Neuronal stem cell (in vitro differentiated cells): ENCODE measurements around the gene SLC35A4.

ENCODE experiments used
- DNase-seq: peaks from one replicate; pipeline ENCODE4 v3.0.0-alpha.2; 2013; ENCODE audit warnings: low spot score
- H2AFZ ChIP-seq: one replicate; pipeline ENCODE4 v1.6.1; 2013; ENCODE audit warnings: mild to moderate bottlenecking, low read length, inconsistent platforms
- H2AK5ac ChIP-seq: 2 replicates; pipeline ENCODE4 v1.6.1; 2013; ENCODE audit warnings: low read depth, mild to moderate bottlenecking, inconsistent platforms, low read length, moderate library complexity, mixed read lengths
- H2BK120ac ChIP-seq: 2 replicates; pipeline ENCODE4 v1.6.1; 2013; ENCODE audit warnings: low read depth, mild to moderate bottlenecking, inconsistent platforms, low read length, moderate library complexity, mixed read lengths
- H2BK12ac ChIP-seq: one replicate; pipeline ENCODE4 v1.6.1; 2013; ENCODE audit warnings: low read length, inconsistent platforms
- H2BK15ac ChIP-seq: 2 replicates; pipeline ENCODE4 v1.6.1; 2013; ENCODE audit warnings: mild to moderate bottlenecking, low read length, inconsistent platforms, mixed read lengths
- H2BK5ac ChIP-seq: one replicate; pipeline ENCODE4 v1.6.1; 2013; ENCODE audit warnings: inconsistent platforms, mild to moderate bottlenecking, low read length, moderate library complexity
- H3K14ac ChIP-seq: one replicate; pipeline ENCODE4 v1.6.1; 2013; ENCODE audit warnings: low read length, inconsistent platforms
- H3K18ac ChIP-seq: 2 replicates; pipeline ENCODE4 v1.6.1; 2013; ENCODE audit warnings: low read length, inconsistent platforms
- H3K23ac ChIP-seq: 2 replicates; pipeline ENCODE4 v1.6.1; 2013; ENCODE audit warnings: low read depth, mild to moderate bottlenecking, mixed read lengths, low read length, inconsistent platforms; ENCODE audit not compliant: poor library complexity
- H3K27ac ChIP-seq: replicated peaks from 3 replicates; pipeline ENCODE4 v1.5.1; 2013; ENCODE audit warnings: low read length, inconsistent platforms
- H3K27me3 ChIP-seq, 3 experiments: 2 replicates each; pipeline ENCODE4 v1.6.1; 2013; ENCODE audit warnings: low read length in 3 of 3, mild to moderate bottlenecking in 2 of 3, inconsistent platforms in 1 of 3, low read depth in 1 of 3, mixed read lengths in 1 of 3, moderate library complexity in 1 of 3; ENCODE audit not compliant: control insufficient read depth in 3 of 3, insufficient read depth in 3 of 3
- H3K36me3 ChIP-seq, 2 donors: replicated peaks in 1 of 2; 2 replicates each; pipeline ENCODE4 v1.6.1; 2013; ENCODE audit warnings: low read length in 2 of 2; ENCODE audit not compliant: control insufficient read depth in 2 of 2, insufficient read depth in 2 of 2
- H3K4ac ChIP-seq: 2 replicates; pipeline ENCODE4 v1.6.1; 2013; ENCODE audit warnings: inconsistent platforms, mild to moderate bottlenecking, low read length, moderate library complexity
- H3K4me1 ChIP-seq, 2 donors: 1 replicate in 1 of 2; 2 replicates in 1 of 2; pipeline ENCODE4 v1.6.1; 2013; ENCODE audit warnings: low read length in 2 of 2, low read depth in 1 of 2; ENCODE audit not compliant: control insufficient read depth in 2 of 2, insufficient read depth in 1 of 2
- H3K4me2 ChIP-seq: one replicate; pipeline ENCODE4 v1.6.1; 2013; ENCODE audit warnings: mild to moderate bottlenecking, low read length, inconsistent platforms; ENCODE audit not compliant: insufficient read depth, poor library complexity, severe bottlenecking
- H3K4me3 ChIP-seq, 2 donors: 2 replicates each; pipeline ENCODE4 v1.5.1; 2013; ENCODE audit warnings: low read length in 2 of 2, mild to moderate bottlenecking in 2 of 2, inconsistent platforms in 1 of 2, moderate library complexity in 1 of 2
- H3K79me1 ChIP-seq: one replicate; pipeline ENCODE4 v1.6.1; 2013; ENCODE audit warnings: low read depth, mild to moderate bottlenecking, inconsistent platforms, low read length, moderate library complexity
- H3K9ac ChIP-seq: one replicate; pipeline ENCODE4 v1.6.1; 2013; ENCODE audit warnings: mild to moderate bottlenecking, low read depth, low read length, inconsistent platforms; ENCODE audit not compliant: poor library complexity
- H3K9me3 ChIP-seq, 2 donors: replicated peaks in 1 of 2; 2 replicates each; pipeline versions ENCODE3 to v1.6.1; 2013; ENCODE audit warnings: low read length in 2 of 2, mild to moderate bottlenecking in 2 of 2, inconsistent platforms in 1 of 2, low read depth in 1 of 2, mixed read lengths in 1 of 2, moderate library complexity in 1 of 2; ENCODE audit not compliant: control insufficient read depth in 2 of 2, insufficient read depth in 1 of 2
- H4K8ac ChIP-seq: one replicate; pipeline ENCODE4 v1.6.1; 2013; ENCODE audit warnings: low read depth, mild to moderate bottlenecking, inconsistent platforms, low read length, moderate library complexity
- H4K91ac ChIP-seq: one replicate; pipeline ENCODE4 v1.6.1; 2013; ENCODE audit warnings: low read length, low read depth, mild to moderate bottlenecking, inconsistent platforms; ENCODE audit not compliant: poor library complexity
- WGBS, 2 donors: extraction: QIAGEN DNeasy Blood & Tissue Kit; methylation state at CpG; one replicate each; pipeline ENCODE4 v1.1.7; 2013; ENCODE audit warnings: missing lambda C conversion rate in 2 of 2, mixed read lengths in 1 of 2; ENCODE audit not compliant: insufficient read length in 2 of 2, insufficient replicate concordance in 1 of 2; ENCODE audit errors: extremely low coverage in 2 of 2; 5-methylcytosine and 5-hydroxymethylcytosine counted together

SLC35A4 gene

GRCh38 chr5:140594169-140594568 is 29.5 kb downstream of the SLC35A4 start:
- Histone ChIP-seq H3K18ac (no peak overlapping the region), H2BK15ac (no peak overlapping the region), H3K4me2 (no peak overlapping the region), H3K9ac (peak overlapping the region; percentile 3), H2BK5ac (no peak overlapping the region), H3K4me3 (peak overlapping the region in 1 of 2 donors; percentile 64), H3K27ac (no peak overlapping the region), H3K14ac (no peak overlapping the region), H2BK120ac (no peak overlapping the region), H2BK12ac (no peak overlapping the region), H3K9me3 (no peaks in the 10 kb centered on the region), H3K23ac (no peak overlapping the region), H3K79me1 (no peaks in the 10 kb centered on the region), H3K27me3 (peaks cover 0 to 9% (median 0%) of the 10 kb centered on the region in 3 experiments), H2AK5ac (peak overlapping the region; percentile 56), H3K4me1 (peaks cover 0 to 1% of the 10 kb centered on the region in 2 donors), H2AFZ (no peak overlapping the region), H4K91ac (no peak overlapping the region), H4K8ac (no peak overlapping the region), H3K36me3 (no peaks in the 10 kb centered on the region), H3K4ac (no peak overlapping the region)
- DNase-seq: no peak
- no CpG with 5 or more reads among the region's 6 CpGs for WGBS, 2 donors

GRCh38 chr5:140595538-140596300 is 31.1 kb downstream of the SLC35A4 start:
- Histone ChIP-seq H3K4me1 (no peaks in the 10 kb centered on the region), H2AFZ (no peak overlapping the region), H3K14ac (no peak overlapping the region), H3K79me1 (no peaks in the 10 kb centered on the region), H4K91ac (no peak overlapping the region), H3K27me3 (peaks cover 0 to 6% (median 0%) of the 10 kb centered on the region in 3 experiments), H2AK5ac (no peak overlapping the region), H3K27ac (no peak overlapping the region), H2BK12ac (no peak overlapping the region), H4K8ac (no peak overlapping the region), H3K4ac (no peak overlapping the region), H3K9ac (no peak overlapping the region), H3K4me3 (no peak overlapping the region), H2BK15ac (no peak overlapping the region), H3K9me3 (no peaks in the 10 kb centered on the region), H2BK5ac (no peak overlapping the region), H2BK120ac (no peak overlapping the region), H3K36me3 (no peaks in the 10 kb centered on the region), H3K18ac (no peak overlapping the region), H3K23ac (no peak overlapping the region), H3K4me2 (no peak overlapping the region)
- DNase-seq: no peak
- no CpG with 5 or more reads among the region's 5 CpGs for WGBS, 2 donors

GRCh38 chr5:140596321-140596741 is 31.7 kb downstream of the SLC35A4 start:
- H3K14ac ChIP-seq: no peak overlapping the region
- no peaks in the 10 kb centered on the region for H3K79me1 ChIP-seq
- no peak overlapping the region for H2AK5ac ChIP-seq
- H3K27ac ChIP-seq: no peak overlapping the region
- no peak overlapping the region for H2BK5ac ChIP-seq
- H3K27me3 ChIP-seq: peaks cover 0 to 10% (median 0%) of the 10 kb centered on the region in 3 experiments
- H2AFZ ChIP-seq: no peak overlapping the region
- no peak overlapping the region for H2BK15ac ChIP-seq
- H4K8ac ChIP-seq: no peak overlapping the region
- H2BK12ac ChIP-seq: no peak overlapping the region
- no peak for DNase-seq
- H3K18ac ChIP-seq: no peak overlapping the region
- H3K4me2 ChIP-seq: no peak overlapping the region
- H3K9ac ChIP-seq: no peak overlapping the region
- H3K4me3 ChIP-seq: no peak overlapping the region
- H3K4ac ChIP-seq: no peak overlapping the region
- no peak overlapping the region for H4K91ac ChIP-seq
- no peaks in the 10 kb centered on the region for H3K9me3 ChIP-seq
- WGBS, 2 donors: no CpG with 5 or more reads among the region's 1 CpG
- no peaks in the 10 kb centered on the region for H3K36me3 ChIP-seq
- H2BK120ac ChIP-seq: no peak overlapping the region
- H3K4me1 ChIP-seq: no peaks in the 10 kb centered on the region
- H3K23ac ChIP-seq: no peak overlapping the region

GRCh38 chr5:140598836-140599235 is 34.2 kb downstream of the SLC35A4 start:
- no CpG with 5 or more reads among the region's 2 CpGs for WGBS, 2 donors
- no peak overlapping the region for H2BK12ac ChIP-seq
- no peak overlapping the region for H3K18ac ChIP-seq
- no peak overlapping the region for H4K91ac ChIP-seq
- H3K23ac ChIP-seq: no peak overlapping the region
- no peak overlapping the region for H2AK5ac ChIP-seq
- no peak overlapping the region for H3K27ac ChIP-seq
- no peak for DNase-seq
- peaks cover 0 to 2% of the 10 kb centered on the region in 2 donors for H3K9me3 ChIP-seq
- H2BK120ac ChIP-seq: no peak overlapping the region
- H3K4me2 ChIP-seq: no peak overlapping the region
- H3K79me1 ChIP-seq: no peaks in the 10 kb centered on the region
- H3K4ac ChIP-seq: no peak overlapping the region
- H3K36me3 ChIP-seq: no peaks in the 10 kb centered on the region
- H3K4me1 ChIP-seq: no peaks in the 10 kb centered on the region
- no peak overlapping the region for H3K9ac ChIP-seq
- H2BK15ac ChIP-seq: no peak overlapping the region
- peaks cover 0 to 10% (median 0%) of the 10 kb centered on the region in 3 experiments for H3K27me3 ChIP-seq
- no peak overlapping the region for H3K4me3 ChIP-seq
- H3K14ac ChIP-seq: no peak overlapping the region
- H2BK5ac ChIP-seq: no peak overlapping the region
- H4K8ac ChIP-seq: no peak overlapping the region
- H2AFZ ChIP-seq: no peak overlapping the region
